HG03064 (cell line): ENCODE measurements around the gene PTH2.

ENCODE experiments used
- ATAC-seq: cut with Tn5 transposase; IDR thresholded peaks from one replicate; pipeline ENCODE4 v1.9.1; 2021; ENCODE audit warnings: low read depth; ENCODE audit not compliant: unreplicated experiment

Gene PTH2

GRCh38 chr19:49415102-49415809 is 8.0 kb downstream of the PTH2 start:
- no peak for ATAC-seq

GRCh38 chr19:49414256-49414655 is 9.0 kb downstream of the PTH2 start:
- ATAC-seq, result no peak

GRCh38 chr19:49413348-49413747 is 9.9 kb downstream of the PTH2 start:
- no peak for ATAC-seq

GRCh38 chr19:49411681-49412326 is 11.4 kb downstream of the PTH2 start:
- no peak for ATAC-seq

GRCh38 chr19:49409441-49410029 is 13.7 kb downstream of the PTH2 start:
- ATAC-seq, result no peak

- ATAC-seq, result no peak
Observed at GRCh38 chr19:49408816-49409440, 14.3 kb downstream of the PTH2 start.

- ATAC-seq, result no peak
Observed at GRCh38 chr19:49407482-49408015, 15.7 kb downstream of the PTH2 start.

GRCh38 chr19:49407079-49407478 is 16.2 kb downstream of the PTH2 start:
- no peak for ATAC-seq

- ATAC-seq, result no peak
Observed at GRCh38 chr19:49403404-49404187, 19.6 kb downstream of the PTH2 start.

GRCh38 chr19:49400029-49400428 is 23.2 kb downstream of the PTH2 start:
- ATAC-seq, result no peak

- ATAC-seq, result no peak
Observed at GRCh38 chr19:49398931-49399330, 24.3 kb downstream of the PTH2 start.

- no peak for ATAC-seq
Observed at GRCh38 chr19:49398001-49398615, 25.1 kb downstream of the PTH2 start.

GRCh38 chr19:49396738-49397505 is 26.3 kb downstream of the PTH2 start:
- ATAC-seq, result no peak

- ATAC-seq, result no peak
Observed at GRCh38 chr19:49395581-49396407, 27.4 kb downstream of the PTH2 start.

GRCh38 chr19:49393881-49394280 is 29.4 kb downstream of the PTH2 start:
- ATAC-seq, result no peak

GRCh38 chr19:49391581-49392399 is 31.5 kb downstream of the PTH2 start:
- ATAC-seq, result no peak

GRCh38 chr19:49390929-49391359 is 32.3 kb downstream of the PTH2 start:
- ATAC-seq, result no peak
